H1 (cell line): ENCODE results near the gene DAPK1. TPM values are rescaled to one million over a fixed set of nuclear protein-coding genes. Genes with fewer than 3 reads are reported as not detected.

Source experiments
- CTCF ChIA-PET: fragments of 300-600 bp; sonication (Branson Sonifier 250); formaldehyde crosslinking; loops from one replicate; lab custom pipeline; 2021; ENCODE audit not compliant: partially characterized antibody; lab: Charles Lee
- POLR2A ChIA-PET: fragments of 300-600 bp; sonication (Branson Sonifier 250); formaldehyde crosslinking; loops from one replicate; lab custom pipeline; 2021; ENCODE audit warnings: inconsistent platforms; ENCODE audit not compliant: partially characterized antibody; lab: Charles Lee
- DNase-seq, 2 experiments: peaks; one replicate each; pipeline versions ENCODE4 v3.0.0 to v3.0.0-alpha.2; 2010 to 2022; ENCODE audit warnings: low spot score in 2 of 2, low read depth in 1 of 2, mixed read lengths in 1 of 2
- FAIRE-seq: peaks from 2 replicates; lab custom pipeline; 2011; peaks lifted over from hg19 to GRCh38; lab: Jason Lieb, UNC
- H2AFZ ChIP-seq: 2 replicates; pipeline ENCODE4 v1.8.1; 2012; ENCODE audit warnings: low read length, inconsistent platforms
- H2AK5ac ChIP-seq: 2 replicates; pipeline ENCODE4 v1.6.1; 2013; ENCODE audit warnings: low read depth, low read length
- H2BK120ac ChIP-seq: replicated peaks from 2 replicates; pipeline ENCODE3; 2013; ENCODE audit warnings: low read depth, low read length, inconsistent platforms
- H2BK12ac ChIP-seq: 2 replicates; pipeline ENCODE4 v1.6.1; 2013; ENCODE audit warnings: low read depth, low read length
- H2BK15ac ChIP-seq: 2 replicates; pipeline ENCODE4 v1.6.1; 2013; ENCODE audit warnings: low read length
- H2BK20ac ChIP-seq: 2 replicates; pipeline ENCODE4 v1.6.1; 2013; ENCODE audit warnings: low read length
- H2BK5ac ChIP-seq: 2 replicates; pipeline ENCODE4 v1.6.1; 2013; ENCODE audit warnings: low read depth, low read length
- H3K14ac ChIP-seq: 2 replicates; pipeline ENCODE4 v1.6.1; 2013; ENCODE audit warnings: inconsistent platforms; ENCODE audit not compliant: insufficient read length
- H3K18ac ChIP-seq: 2 replicates; pipeline ENCODE4 v1.6.1; 2013; ENCODE audit warnings: low read length; ENCODE audit errors: extremely low read depth
- H3K23ac ChIP-seq: 2 replicates; pipeline ENCODE4 v1.6.1; 2013; ENCODE audit warnings: inconsistent platforms; ENCODE audit not compliant: insufficient read length
- H3K23me2 ChIP-seq: 2 replicates; pipeline ENCODE4 v1.6.1; 2013; ENCODE audit warnings: low read depth, low read length
- H3K27ac ChIP-seq: 2 replicates; pipeline ENCODE4 v1.6.1; 2011; ENCODE audit warnings: low read depth, low read length, inconsistent platforms
- H3K27me3 ChIP-seq, 4 experiments: replicated peaks in 1 of 4; 1 replicate in 1 of 4; 2 replicates in 3 of 4; pipeline versions ENCODE4 v1.6.1 to v1.8.1; 2011 to 2013; ENCODE audit warnings: low read length in 3 of 4, mild to moderate bottlenecking in 3 of 4, inconsistent platforms in 2 of 4, mixed read lengths in 2 of 4, moderate library complexity in 1 of 4; ENCODE audit not compliant: control insufficient read depth in 3 of 4, insufficient read depth in 3 of 4; ENCODE audit errors: extremely low read depth in 1 of 4
- H3K36me3 ChIP-seq, 4 experiments: 2 replicates each; pipeline versions ENCODE4 v1.6.1 to v1.8.1; 2011 to 2013; ENCODE audit warnings: mild to moderate bottlenecking in 4 of 4, low read length in 3 of 4, moderate library complexity in 2 of 4, control low read depth in 1 of 4, inconsistent platforms in 1 of 4; ENCODE audit not compliant: insufficient read depth in 4 of 4, control insufficient read depth in 2 of 4
- H3K4ac ChIP-seq: replicated peaks from 2 replicates; pipeline ENCODE3; 2013; ENCODE audit warnings: low read length, low read depth, mixed read lengths, inconsistent platforms; ENCODE audit not compliant: insufficient read length
- H3K4me1 ChIP-seq, 4 experiments: replicated peaks in 1 of 4; 1 replicate in 1 of 4; 2 replicates in 3 of 4; pipeline versions ENCODE4 v1.6.1 to v1.8.1; 2011 to 2013; ENCODE audit warnings: low read length in 3 of 4, inconsistent platforms in 2 of 4, mixed read lengths in 1 of 4; ENCODE audit not compliant: insufficient read depth in 4 of 4, control insufficient read depth in 3 of 4
- H3K4me2 ChIP-seq, 2 experiments: 2 replicates each; pipeline versions ENCODE4 v1.6.1 to v1.8.1; 2011 to 2013; ENCODE audit warnings: low read depth in 2 of 2, low read length in 2 of 2, control low read depth in 1 of 2, inconsistent platforms in 1 of 2, mild to moderate bottlenecking in 1 of 2; ENCODE audit not compliant: insufficient read depth in 1 of 2
- H3K4me3 ChIP-seq, 4 experiments: fragments of 200-600, 300-600 bp in 1 of 4; sonication (generic), shearing (Covaris generic), sonication (Bioruptor Twin) in 1 of 4; 2 replicates each; pipeline versions ENCODE4 v1.5.1 to v1.8.1; 2011 to 2016; ENCODE audit warnings: low read length in 4 of 4, low read depth in 3 of 4, control low read depth in 2 of 4, inconsistent platforms in 2 of 4, mild to moderate bottlenecking in 2 of 4, mixed read lengths in 1 of 4, moderate library complexity in 1 of 4; ENCODE audit not compliant: insufficient read depth in 2 of 4; ENCODE audit errors: extremely low read depth in 1 of 4
- H3K56ac ChIP-seq: replicated peaks from 2 replicates; pipeline ENCODE3; 2013; ENCODE audit warnings: low read depth, mild to moderate bottlenecking, mixed read lengths, low read length, inconsistent platforms; ENCODE audit not compliant: insufficient read length
- H3K79me1 ChIP-seq: 2 replicates; pipeline ENCODE4 v1.6.1; 2013; ENCODE audit warnings: low read depth, low read length, control low read depth
- H3K79me2 ChIP-seq, 2 experiments: 2 replicates each; pipeline versions ENCODE4 v1.6.1 to v1.8.1; 2012 to 2013; ENCODE audit warnings: low read length in 2 of 2, mild to moderate bottlenecking in 2 of 2, inconsistent platforms in 1 of 2; ENCODE audit not compliant: insufficient read depth in 2 of 2, control insufficient read depth in 1 of 2
- H3K9ac ChIP-seq, 4 experiments: replicated peaks in 1 of 4; 1 replicate in 1 of 4; 2 replicates in 3 of 4; pipeline versions ENCODE4 v1.6.1 to v1.8.1; 2011 to 2013; ENCODE audit warnings: low read depth in 3 of 4, low read length in 3 of 4, control low read depth in 2 of 4, mild to moderate bottlenecking in 2 of 4, moderate library complexity in 2 of 4, inconsistent platforms in 1 of 4; ENCODE audit errors: extremely low read depth in 1 of 4
- H3K9me3 ChIP-seq, 2 experiments: 2 replicates each; pipeline versions ENCODE4 v1.6.1 to v1.8.1; 2012 to 2013; ENCODE audit warnings: mild to moderate bottlenecking in 2 of 2, moderate library complexity in 2 of 2, control low read depth in 1 of 2, inconsistent platforms in 1 of 2, low read depth in 1 of 2, low read length in 1 of 2, mixed read lengths in 1 of 2; ENCODE audit not compliant: insufficient read depth in 2 of 2
- H4K20me1 ChIP-seq, 2 experiments: replicated peaks in 1 of 2; 2 replicates each; pipeline versions ENCODE3 to v1.8.1; 2011 to 2013; ENCODE audit warnings: inconsistent platforms in 2 of 2, low read length in 2 of 2, mild to moderate bottlenecking in 1 of 2; ENCODE audit not compliant: insufficient read depth in 2 of 2, control insufficient read depth in 1 of 2
- H4K5ac ChIP-seq: 2 replicates; pipeline ENCODE4 v1.6.1; 2013; ENCODE audit warnings: low read length, low read depth, mixed read lengths, inconsistent platforms; ENCODE audit not compliant: insufficient read length
- H4K8ac ChIP-seq: 2 replicates; pipeline ENCODE4 v1.8.0; 2013; ENCODE audit warnings: mild to moderate bottlenecking, moderate library complexity, low read length, inconsistent platforms; ENCODE audit not compliant: insufficient read depth; ENCODE audit errors: extremely low read depth
- H4K91ac ChIP-seq: replicated peaks from 2 replicates; pipeline ENCODE3; 2013; ENCODE audit warnings: low read length, mixed read lengths, inconsistent platforms; ENCODE audit not compliant: insufficient read length
- BCL11A ChIP-seq, 2 experiments: IDR thresholded peaks; one replicate each; pipeline ENCODE4 v1.6.1; 2011; ENCODE audit warnings: low read depth in 2 of 2, low read length in 2 of 2, mild to moderate bottlenecking in 2 of 2
- CHD2 ChIP-seq: IDR thresholded peaks from 2 replicates; pipeline ENCODE4 v1.6.1; 2012; ENCODE audit warnings: low read length, improper control_type of control experiment
- FOSL1 ChIP-seq: IDR thresholded peaks from 2 replicates; pipeline ENCODE4 v1.6.1; 2011; ENCODE audit warnings: mild to moderate bottlenecking, low read depth, low read length, moderate library complexity; ENCODE audit not compliant: insufficient read depth
- KDM4A ChIP-seq: IDR thresholded peaks from one replicate; pipeline ENCODE4 v1.7.1; 2012; ENCODE audit warnings: low read depth, mild to moderate bottlenecking, moderate library complexity, low read length, inconsistent platforms; ENCODE audit not compliant: severe bottlenecking
- RFX5 ChIP-seq: IDR thresholded peaks from 2 replicates; pipeline ENCODE4 v1.6.1; 2011; ENCODE audit warnings: low read depth, low read length, improper control_type of control experiment, borderline replicate concordance
- SIRT6 ChIP-seq: IDR thresholded peaks from one replicate; pipeline ENCODE4 v1.7.1; 2012; ENCODE audit warnings: low read length, inconsistent platforms
- SP1 ChIP-seq: IDR thresholded peaks from 2 replicates; pipeline ENCODE4 v1.6.1; 2011; ENCODE audit warnings: low read depth, low read length
- WGBS, 2 experiments: shearing (Covaris generic) in 1 of 2; methylation state at CpG; one replicate each; pipeline versions ENCODE4 v1.1.6 to v1.1.7; 2013 to 2015; ENCODE audit warnings: low lambda C conversion rate in 2 of 2, mixed read lengths in 2 of 2, inconsistent platforms in 1 of 2, low coverage in 1 of 2, missing lambda C conversion rate in 1 of 2; ENCODE audit not compliant: insufficient replicate concordance in 2 of 2, insufficient coverage in 1 of 2, insufficient read length in 1 of 2; ENCODE audit errors: extremely low coverage in 1 of 2, missing lambda C conversion rate in 1 of 2; 5-methylcytosine and 5-hydroxymethylcytosine counted together
- polyA plus RNA-seq, 7 experiments: library from polyadenylated mRNA; depleted of rRNA in 3 of 7; stranded (reverse) in 5 of 7; unstranded in 2 of 7; fragments of >200 nt in 5 of 7; fragments of 200-250 nt in 2 of 7; gene quantifications; 1 replicate in 5 of 7; 2 replicates in 1 of 7; 4 replicates in 1 of 7; pipeline versions ENCODE4 v1.2.1 to v1.2.3, GENCODE V29; 2011 to 2013; ENCODE audit warnings: missing spikeins in 2 of 7, mixed read lengths in 2 of 7
- total RNA-seq: library from RNA; stranded (reverse); fragmentation: NEBNext Ultra II Directional; extraction: Animal tissue kit (Norgen Biotek cat#: 25700); gene quantifications from 2 replicates; pipeline ENCODE4 v1.2.1, GENCODE V29; 2021

DAPK1 gene
- total and polyA plus RNA-seq, 2 of the 8 experiments (the other 6 are each of a cell fraction or from before 2014, with no cell fraction given) = 62.4 to 131 TPM

DNA sequence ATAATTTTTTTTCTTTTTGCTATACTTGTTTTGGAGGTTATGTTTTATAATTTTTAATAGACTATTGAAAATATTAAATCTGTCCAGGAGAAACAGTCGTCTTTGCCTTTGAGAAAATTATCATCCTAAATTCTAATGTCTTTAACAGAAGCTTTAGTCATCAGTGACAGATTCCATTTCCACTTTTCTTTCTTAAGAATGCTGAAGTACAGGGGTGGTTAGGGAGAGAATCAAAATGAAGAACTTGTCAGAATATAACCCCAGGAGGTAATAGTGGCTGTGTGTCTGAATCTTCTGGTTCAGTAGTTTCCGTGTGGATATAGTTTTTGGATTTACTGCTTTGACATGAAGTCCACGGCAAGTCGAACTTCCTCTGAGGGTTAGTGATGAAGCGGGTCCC is 111.8 kb downstream of the DAPK1 start:
- Histone ChIP-seq H2BK20ac (no peak overlapping the region), H4K91ac (no peak overlapping the region), H3K4me3 (no peak overlapping the region), H3K36me3 (peaks cover 3 to 43% (median 12%) of the 10 kb centered on the region in 4 experiments; a peak in 4 of 8 replicates), H3K27ac (no peak overlapping the region), H2BK5ac (no peak overlapping the region), H4K8ac (no peak overlapping the region), H2AFZ (no peak overlapping the region), H3K4me1 (peaks cover 0 to 13% (median 6%) of the 10 kb centered on the region in 4 experiments; a peak in 4 of 7 replicates), H2BK120ac (no peak overlapping the region), H3K23ac (no peak overlapping the region), H2BK12ac (no peak overlapping the region; the same call in 1 of the 2 replicates), H3K14ac (no peak overlapping the region), H3K79me1 (peaks cover 3% of the 10 kb centered on the region; the same call in 1 of the 2 replicates), H3K9ac (no peak overlapping the region), H3K27me3 (no peaks in the 10 kb centered on the region), H4K5ac (no peak overlapping the region), H3K4me2 (peak overlapping the region in 1 of 2 experiments; percentile 38; a peak in 1 of 4 replicates), H3K18ac (no peak overlapping the region), H2AK5ac (no peak overlapping the region), H4K20me1 (no peaks in the 10 kb centered on the region), H2BK15ac (no peak overlapping the region), H3K79me2 (peaks cover 0 to 21% of the 10 kb centered on the region in 2 experiments; a peak in 2 of 4 replicates), H3K56ac (no peak overlapping the region), H3K23me2 (no peaks in the 10 kb centered on the region; the same call in 1 of the 2 replicates), H3K9me3 (no peaks in the 10 kb centered on the region), H3K4ac (no peak overlapping the region)
- POLR2A ChIA-PET = interaction anchor here (1.3 to 1.5 kb wide), 3 partner anchors 12 to 272 kb away, joined by 3 to 4 read pairs (median 4); no protein-coding TSS in a partner anchor
- DNase-seq (no peak), FAIRE-seq (no peak)
- WGBS, 2 experiments = 85% methylated on average over 5 of the region's 5 CpGs; no CpG with 5 or more reads in 1 of the 2 experiments
- no peak for TF ChIP-seq SP1
- no peak for TF ChIP-seq KDM4A
- no peak for TF ChIP-seq SIRT6
- TF ChIP-seq BCL11A (IDR thresholded peaks at IDR 0.05; ENCODE audit: low read depth in 2 of 2, low read length in 2 of 2) = no peak
- no peak for TF ChIP-seq RFX5
- TF ChIP-seq CHD2 = no peak
- no peak for TF ChIP-seq FOSL1
- CTCF ChIA-PET = interaction anchor here (1.4 to 1.7 kb wide), 2 partner anchors 12 to 45 kb away, joined by 4 read pairs; no protein-coding TSS in a partner anchor
